Measurements from ENCODE around the gene LPCAT2.

DNA sequence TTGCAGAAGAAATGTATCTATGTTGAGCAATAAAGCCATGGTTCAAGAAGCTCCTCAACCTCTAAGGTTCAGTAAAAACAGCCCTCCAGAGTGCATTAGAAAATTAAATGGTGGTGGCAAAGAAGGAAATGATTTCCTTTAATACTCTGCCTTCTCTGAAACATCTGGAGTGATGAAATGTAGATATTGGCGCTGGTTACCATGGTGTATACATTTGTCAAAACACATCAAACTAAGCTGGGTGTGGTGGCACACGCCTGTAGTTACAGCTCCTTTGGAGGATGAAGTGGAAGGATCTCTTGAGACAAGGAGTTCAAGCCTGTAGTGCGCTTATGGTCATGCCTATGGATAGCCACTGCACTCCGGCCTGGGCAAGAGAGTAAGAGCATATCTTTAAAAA is 63.6 kb downstream of the LPCAT2 start:
- TF ChIP-seq, protein P1, sequence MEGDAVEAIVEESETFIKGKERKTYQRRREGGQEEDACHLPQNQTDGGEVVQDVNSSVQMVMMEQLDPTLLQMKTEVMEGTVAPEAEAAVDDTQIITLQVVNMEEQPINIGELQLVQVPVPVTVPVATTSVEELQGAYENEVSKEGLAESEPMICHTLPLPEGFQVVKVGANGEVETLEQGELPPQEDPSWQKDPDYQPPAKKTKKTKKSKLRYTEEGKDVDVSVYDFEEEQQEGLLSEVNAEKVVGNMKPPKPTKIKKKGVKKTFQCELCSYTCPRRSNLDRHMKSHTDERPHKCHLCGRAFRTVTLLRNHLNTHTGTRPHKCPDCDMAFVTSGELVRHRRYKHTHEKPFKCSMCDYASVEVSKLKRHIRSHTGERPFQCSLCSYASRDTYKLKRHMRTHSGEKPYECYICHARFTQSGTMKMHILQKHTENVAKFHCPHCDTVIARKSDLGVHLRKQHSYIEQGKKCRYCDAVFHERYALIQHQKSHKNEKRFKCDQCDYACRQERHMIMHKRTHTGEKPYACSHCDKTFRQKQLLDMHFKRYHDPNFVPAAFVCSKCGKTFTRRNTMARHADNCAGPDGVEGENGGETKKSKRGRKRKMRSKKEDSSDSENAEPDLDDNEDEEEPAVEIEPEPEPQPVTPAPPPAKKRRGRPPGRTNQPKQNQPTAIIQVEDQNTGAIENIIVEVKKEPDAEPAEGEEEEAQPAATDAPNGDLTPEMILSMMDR (conservative IDR thresholded peaks at IDR 0.05; ENCODE audit: low read length) = no peak
- TF ChIP-seq EZH2phosphoT487 (IDR thresholded peaks at IDR 0.05; ENCODE audit: borderline replicate concordance, low read depth, low read length) = no peak

Data from OCI-LY7 (cell line).